Mesothelial cell of epicardium (in vitro differentiated cells): ENCODE data around the gene CAB39. TPM values are rescaled to one million over a fixed set of nuclear protein-coding genes. Genes with fewer than 3 reads are reported as not detected.
A peak's percentile ranks its signal among the peaks of the same experiment; 100 is the strongest.

Experiments
- DNase-seq, 2 experiments: peaks; one replicate each; pipeline ENCODE4 v3.0.0; 2021; ENCODE audit warnings: low spot score in 2 of 2; ENCODE audit not compliant: unreplicated experiment in 2 of 2
- H3K27ac Mint-ChIP-seq: 2 replicates; pipeline ENCODE4 v1.8.0; 2021; ENCODE audit warnings: mixed read lengths
- H3K27me3 Mint-ChIP-seq: 2 replicates; pipeline ENCODE4 v1.8.0; 2021; ENCODE audit warnings: low read depth, mixed read lengths
- H3K36me3 Mint-ChIP-seq: 2 replicates; pipeline ENCODE4 v1.8.0; 2021; ENCODE audit warnings: mixed read lengths
- H3K4me1 Mint-ChIP-seq: 2 replicates; pipeline ENCODE4 v1.8.0; 2021; ENCODE audit warnings: mixed read lengths
- H3K4me3 Mint-ChIP-seq: 2 replicates; pipeline ENCODE4 v1.8.0; 2021; ENCODE audit warnings: mild to moderate bottlenecking, moderate library complexity, mixed read lengths
- H3K9me3 Mint-ChIP-seq: 2 replicates; pipeline ENCODE4 v1.8.0; 2021; ENCODE audit warnings: mixed read lengths
- total RNA-seq: library from RNA; stranded (reverse); gene quantifications from 3 replicates; pipeline ENCODE4 v1.2.1, GENCODE V29; 2021
- TF ChIP-seq, protein P1 (sequence below): fragments of 200-600 bp; sonication (generic); IDR thresholded peaks from one replicate; pipeline ENCODE4 v1.5.0; 2021; ENCODE audit warnings: antibody characterized with exemption; ENCODE audit not compliant: unreplicated experiment

CAB39 gene
- total RNA-seq, 1 donor from 2014 or later: 41.7 TPM

DNA sequence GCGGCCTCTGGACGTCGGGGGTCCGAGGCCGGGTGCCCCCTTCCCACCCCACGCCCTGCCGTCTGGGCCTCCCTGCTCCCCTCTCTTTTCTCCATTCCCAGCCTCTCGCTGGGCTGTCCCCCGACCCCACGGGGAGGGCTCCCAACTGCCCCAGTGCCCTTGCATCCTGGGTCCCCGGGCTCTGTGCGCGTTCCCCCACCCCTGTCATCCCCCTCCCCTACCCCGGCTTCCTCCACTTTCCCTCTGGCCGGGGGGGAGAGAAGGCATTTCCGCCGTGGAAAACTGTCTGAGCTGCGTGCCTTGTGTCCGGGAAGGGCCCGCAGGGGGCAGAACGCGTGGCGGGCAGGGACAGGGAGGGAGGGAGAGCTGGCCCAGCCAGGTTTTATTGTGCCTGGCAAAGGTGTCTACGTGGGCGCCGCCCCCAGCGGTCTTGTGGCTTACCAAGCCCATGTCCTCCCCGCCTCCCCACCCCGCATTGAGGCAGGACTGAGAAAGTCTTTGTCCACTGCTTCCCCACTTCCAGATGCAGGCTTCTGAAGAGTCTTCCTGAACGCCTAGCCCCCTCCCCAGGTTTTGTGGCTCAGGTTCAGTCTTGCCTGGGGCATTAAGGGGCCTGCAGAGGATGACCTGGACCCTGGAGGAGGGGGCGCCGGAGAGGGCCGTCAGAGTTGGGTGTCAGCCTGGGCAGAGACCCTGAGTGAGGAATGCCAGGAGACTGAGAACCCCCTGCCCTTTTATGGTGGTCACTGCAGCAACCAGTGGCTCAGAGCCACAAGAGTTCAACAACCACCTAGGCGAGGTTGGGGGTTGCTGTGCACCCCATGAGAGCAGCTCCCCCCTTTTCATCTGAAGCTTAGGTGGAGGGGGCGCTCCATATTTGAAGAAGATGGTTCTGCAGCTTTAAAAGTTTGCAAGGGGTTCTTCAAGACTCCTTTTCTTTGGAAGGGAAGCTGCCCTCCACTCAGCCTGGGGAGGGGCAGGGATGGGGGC lies 153.4 kb downstream of the CAB39 start:
- Mint-ChIP-seq H3K4me3 (peak overlapping the region; percentile 89), H3K27me3 (no peaks in the 10 kb centered on the region), H3K4me1 (peaks cover 66% of the 10 kb centered on the region), H3K27ac (peak overlapping the region; percentile 94), H3K36me3 (no peaks in the 10 kb centered on the region), H3K9me3 (no peaks in the 10 kb centered on the region)
- peak in 1 of 2 experiments; percentile 55 for DNase-seq
- TF ChIP-seq, protein P1, sequence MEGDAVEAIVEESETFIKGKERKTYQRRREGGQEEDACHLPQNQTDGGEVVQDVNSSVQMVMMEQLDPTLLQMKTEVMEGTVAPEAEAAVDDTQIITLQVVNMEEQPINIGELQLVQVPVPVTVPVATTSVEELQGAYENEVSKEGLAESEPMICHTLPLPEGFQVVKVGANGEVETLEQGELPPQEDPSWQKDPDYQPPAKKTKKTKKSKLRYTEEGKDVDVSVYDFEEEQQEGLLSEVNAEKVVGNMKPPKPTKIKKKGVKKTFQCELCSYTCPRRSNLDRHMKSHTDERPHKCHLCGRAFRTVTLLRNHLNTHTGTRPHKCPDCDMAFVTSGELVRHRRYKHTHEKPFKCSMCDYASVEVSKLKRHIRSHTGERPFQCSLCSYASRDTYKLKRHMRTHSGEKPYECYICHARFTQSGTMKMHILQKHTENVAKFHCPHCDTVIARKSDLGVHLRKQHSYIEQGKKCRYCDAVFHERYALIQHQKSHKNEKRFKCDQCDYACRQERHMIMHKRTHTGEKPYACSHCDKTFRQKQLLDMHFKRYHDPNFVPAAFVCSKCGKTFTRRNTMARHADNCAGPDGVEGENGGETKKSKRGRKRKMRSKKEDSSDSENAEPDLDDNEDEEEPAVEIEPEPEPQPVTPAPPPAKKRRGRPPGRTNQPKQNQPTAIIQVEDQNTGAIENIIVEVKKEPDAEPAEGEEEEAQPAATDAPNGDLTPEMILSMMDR: no peak

DNA sequence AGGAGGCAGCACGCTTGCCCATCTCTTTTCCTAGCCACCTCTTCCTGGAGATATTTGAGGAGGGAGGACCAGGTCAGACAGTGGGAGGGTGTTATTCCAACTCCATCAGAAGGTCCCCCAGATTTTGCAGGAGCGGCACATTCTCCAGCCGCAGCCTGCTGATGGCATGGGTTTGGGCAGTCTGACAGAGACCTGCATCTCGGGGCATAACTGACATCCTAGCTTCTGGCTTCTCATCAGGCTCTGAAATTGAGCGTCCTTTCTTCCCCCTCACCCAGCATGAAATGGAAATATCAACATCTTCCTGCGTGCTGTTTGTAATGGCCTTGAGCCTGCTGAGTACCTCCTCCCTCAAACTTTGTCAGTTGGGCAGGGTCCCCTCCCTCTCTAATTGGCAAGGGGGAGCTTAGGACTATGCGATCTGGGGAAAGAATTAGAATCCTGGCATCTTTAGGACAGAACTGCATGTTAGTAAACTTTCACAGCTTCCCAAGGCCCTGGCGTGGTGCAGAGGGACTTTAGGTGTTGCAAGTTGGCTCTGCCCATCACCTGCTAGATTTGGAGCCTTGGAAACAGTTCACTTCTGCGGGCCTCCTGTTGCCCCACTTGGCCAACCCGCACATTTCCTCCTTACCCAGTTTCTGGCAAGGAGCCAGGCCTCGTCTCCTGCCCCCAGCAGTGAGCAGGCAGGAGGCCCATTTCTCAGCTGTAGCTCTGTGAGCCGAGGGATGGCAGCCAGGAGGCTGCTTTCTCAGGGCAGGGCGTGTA lies 154.3 kb downstream of the CAB39 start:
- Mint-ChIP-seq H3K9me3 (no peaks in the 10 kb centered on the region), H3K4me1 (peaks cover 63% of the 10 kb centered on the region), H3K36me3 (no peaks in the 10 kb centered on the region), H3K27me3 (no peaks in the 10 kb centered on the region), H3K4me3 (peak overlapping the region; percentile 89), H3K27ac (peak overlapping the region; percentile 94)
- TF ChIP-seq, protein P1: no peak
- DNase-seq: no peak

DNA sequence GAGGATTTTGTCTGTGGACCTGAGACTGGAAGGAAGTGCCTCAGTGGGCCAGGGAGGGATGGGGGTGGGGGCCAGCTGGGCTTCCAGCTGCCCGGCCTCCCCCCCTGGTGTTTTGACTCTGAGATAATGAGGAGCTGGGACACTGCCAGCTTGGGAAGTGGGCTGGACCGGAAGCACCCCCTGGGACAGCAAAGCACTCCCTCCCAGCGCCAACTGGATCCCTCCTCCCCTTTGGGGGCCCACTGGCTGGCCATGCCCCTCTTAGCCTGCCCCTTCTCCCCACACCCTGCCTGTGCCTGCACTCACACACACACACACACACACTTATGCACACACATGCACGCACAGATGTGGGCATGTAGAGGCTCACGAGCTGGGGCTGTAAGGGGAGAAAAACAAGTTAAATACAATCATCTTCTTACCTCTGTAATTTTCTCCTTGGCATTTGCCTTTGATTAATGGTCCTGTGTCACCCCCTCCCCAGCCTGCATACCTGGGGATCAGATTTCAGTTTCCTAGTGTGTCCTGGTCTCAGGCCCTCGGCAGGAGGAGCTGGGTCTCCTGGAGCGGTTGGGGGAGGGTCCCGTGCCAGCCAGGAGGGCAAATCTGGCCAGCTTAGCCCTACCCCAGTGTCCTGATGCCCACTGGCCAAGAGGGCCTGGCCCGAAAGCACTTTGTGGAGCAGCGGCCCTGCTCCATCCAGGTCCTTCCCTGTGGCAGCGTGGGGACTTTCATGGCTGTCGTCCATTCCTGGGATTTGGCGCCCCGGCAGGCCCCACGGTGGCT lies 155.7 kb downstream of the CAB39 start:
- TF ChIP-seq, protein P1: no peak
- no peak for DNase-seq
- Mint-ChIP-seq H3K27me3 (no peaks in the 10 kb centered on the region), H3K36me3 (no peaks in the 10 kb centered on the region), H3K4me1 (peaks cover 74% of the 10 kb centered on the region), H3K4me3 (peak overlapping the region; percentile 55), H3K9me3 (no peaks in the 10 kb centered on the region), H3K27ac (peak overlapping the region; percentile 98)

DNA sequence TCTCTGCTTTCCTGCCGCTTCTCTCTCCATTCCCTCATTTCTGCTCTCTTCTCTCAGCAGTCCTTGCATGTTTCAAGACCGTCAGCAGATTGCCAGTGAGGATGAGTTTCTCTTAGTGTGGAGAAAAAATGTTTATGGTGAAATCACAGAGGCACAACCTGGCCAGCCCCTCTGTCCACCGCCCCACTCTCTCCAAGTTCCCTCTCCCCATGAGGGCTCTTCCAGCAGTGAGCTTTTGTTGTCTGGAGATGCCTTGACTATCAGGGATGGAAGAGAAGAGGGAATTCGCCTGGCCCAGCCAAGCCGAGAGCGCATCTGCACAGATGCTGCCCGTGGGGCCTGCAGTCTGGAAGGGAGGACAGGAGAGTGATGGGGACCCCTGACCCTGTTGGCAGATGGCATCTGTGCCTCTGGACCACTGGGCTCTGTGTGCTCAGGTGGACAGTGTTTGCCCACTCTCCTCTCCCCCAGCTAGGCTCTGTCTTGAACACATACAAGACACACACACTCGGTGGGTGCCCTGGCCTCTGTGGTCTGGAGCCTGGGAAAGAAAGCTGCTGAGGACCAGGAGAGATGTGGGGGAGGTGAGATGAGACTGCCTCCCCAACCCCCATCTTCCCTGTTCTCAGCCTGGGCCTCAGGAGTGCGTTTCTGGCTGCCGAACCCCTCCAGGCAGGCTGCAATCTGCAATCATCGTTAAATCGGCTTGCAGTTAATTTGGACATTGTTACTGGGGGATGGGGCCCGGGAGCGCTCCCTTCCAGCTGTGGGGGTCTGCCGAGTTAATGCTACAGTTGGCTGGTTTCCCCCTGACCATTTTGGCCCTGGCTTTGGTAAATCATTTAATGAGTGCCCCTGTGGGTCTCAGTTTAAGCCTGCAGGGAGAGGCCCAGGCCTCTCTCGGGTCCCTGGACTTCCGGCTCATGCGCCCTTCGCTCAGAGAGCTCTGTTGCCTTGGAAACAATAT lies 156.6 kb downstream of the CAB39 start:
- H3K27ac Mint-ChIP-seq: peak overlapping the region; percentile 98
- TF ChIP-seq, protein P1: no peak
- peaks cover 68% of the 10 kb centered on the region for H3K4me1 Mint-ChIP-seq
- H3K27me3 Mint-ChIP-seq: no peaks in the 10 kb centered on the region
- no peaks in the 10 kb centered on the region for H3K9me3 Mint-ChIP-seq
- H3K36me3 Mint-ChIP-seq: peaks cover under 1% of the 10 kb centered on the region
- peak in 1 of 2 experiments; percentile 40 for DNase-seq
- H3K4me3 Mint-ChIP-seq: peak overlapping the region; percentile 55
